Activated naive CD4-positive, alpha-beta T cell treated with anti-CD3 and anti-CD28 coated beads, Interleukin-2, amount 50 U/mL, for 24 hours (primary cell): ENCODE measurements around the gene CDRT15.
"Not testable (repeated sequence)": the region's sequence is repeated elsewhere in the genome, so short reads cannot be mapped to it uniquely, and the experiment has no call there.

ENCODE experiments used
- H3K27ac Mint-ChIP-seq: one replicate; pipeline ENCODE4 v1.8.0; 2021; ENCODE audit warnings: mild to moderate bottlenecking, mixed read lengths
- H3K27me3 Mint-ChIP-seq: one replicate; pipeline ENCODE4 v1.8.0; 2021; ENCODE audit warnings: mixed read lengths
- H3K36me3 Mint-ChIP-seq: one replicate; pipeline ENCODE4 v1.8.0; 2021; ENCODE audit warnings: mixed read lengths
- H3K4me1 Mint-ChIP-seq: one replicate; pipeline ENCODE4 v1.8.0; 2021; ENCODE audit warnings: mixed read lengths
- H3K4me3 Mint-ChIP-seq: one replicate; pipeline ENCODE4 v1.8.0; 2021; ENCODE audit warnings: mild to moderate bottlenecking, mixed read lengths
- H3K9me3 Mint-ChIP-seq: one replicate; pipeline ENCODE4 v1.8.0; 2021; ENCODE audit warnings: mixed read lengths

CDRT15 gene

DNA sequence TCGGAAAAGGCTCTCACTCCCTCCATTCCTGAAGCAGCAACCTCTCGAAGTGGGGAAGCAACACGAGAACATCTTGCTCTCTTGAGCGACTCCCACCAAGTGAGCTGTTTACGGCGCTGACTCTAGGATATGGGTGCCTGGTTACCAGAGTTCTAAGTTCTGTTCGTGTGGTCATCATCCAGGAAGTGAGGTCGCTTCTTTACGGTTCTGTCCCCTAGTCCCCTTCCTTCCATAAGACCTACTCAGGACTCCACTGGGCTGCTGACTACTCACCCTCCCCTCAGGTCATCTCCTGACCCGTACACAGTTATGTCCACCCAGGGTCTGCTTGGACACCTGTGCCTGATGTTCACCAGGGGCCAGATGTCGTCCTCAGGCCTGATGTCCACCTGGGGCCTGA lies at the start of gene CDRT15:
Gene CDRT15 (minus strand): TSS at position 101 of the 400 bp plus-strand sequence. CDS start 29 bp downstream, at position 72.
- not testable (repeated sequence) for H3K4me3 Mint-ChIP-seq, H3K27ac Mint-ChIP-seq, H3K27me3 Mint-ChIP-seq, H3K36me3 Mint-ChIP-seq, H3K4me1 Mint-ChIP-seq, H3K9me3 Mint-ChIP-seq

DNA sequence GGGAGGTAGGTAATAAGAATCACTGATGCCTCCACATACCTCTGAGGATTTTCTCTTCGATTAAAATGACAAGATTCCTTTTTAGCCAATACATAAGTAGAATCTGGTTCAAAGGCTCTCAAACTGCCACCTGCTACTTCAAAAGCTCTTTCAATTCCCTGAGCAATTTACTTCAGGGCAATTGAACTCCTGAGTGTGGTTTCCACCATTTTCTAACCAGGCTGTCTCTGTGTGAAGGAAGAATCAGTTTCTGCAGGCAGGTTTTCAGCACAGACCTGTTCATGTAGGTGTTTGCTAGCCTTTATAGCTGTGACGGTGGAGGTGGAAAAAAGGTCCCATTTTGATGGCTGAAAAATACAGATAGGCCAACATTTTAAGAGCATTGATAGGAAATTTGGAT lies 46.1 kb upstream of the CDRT15 start:
- Mint-ChIP-seq H3K4me1 (no peaks in the 10 kb centered on the region), H3K27me3 (peaks cover 10% of the 10 kb centered on the region), H3K9me3 (no peaks in the 10 kb centered on the region), H3K36me3 (no peaks in the 10 kb centered on the region), H3K4me3 (no peak overlapping the region), H3K27ac (no peak overlapping the region)

DNA sequence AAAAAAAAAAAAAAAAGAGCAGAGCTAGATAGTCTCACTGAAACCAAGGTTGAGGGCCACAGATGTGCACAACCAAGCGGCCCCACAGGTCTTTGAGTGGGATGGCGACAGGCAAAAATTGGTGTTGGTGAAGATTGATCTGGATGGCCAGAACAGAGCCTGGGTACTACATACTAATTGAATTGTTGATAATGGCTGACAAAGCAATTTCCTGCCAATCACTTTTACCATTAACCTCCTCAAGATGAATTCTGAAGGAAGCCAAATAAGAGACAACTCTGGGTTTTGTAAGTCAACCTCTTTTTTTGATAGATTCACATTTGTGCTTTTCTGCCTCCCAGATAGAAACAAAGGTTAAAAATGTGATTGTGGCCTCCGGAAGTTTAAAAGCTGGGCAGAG lies 44.9 kb upstream of the CDRT15 start:
- Mint-ChIP-seq H3K27me3 (peaks cover 10% of the 10 kb centered on the region), H3K27ac (no peak overlapping the region), H3K4me3 (no peak overlapping the region), H3K36me3 (no peaks in the 10 kb centered on the region), H3K4me1 (no peaks in the 10 kb centered on the region), H3K9me3 (no peaks in the 10 kb centered on the region)

DNA sequence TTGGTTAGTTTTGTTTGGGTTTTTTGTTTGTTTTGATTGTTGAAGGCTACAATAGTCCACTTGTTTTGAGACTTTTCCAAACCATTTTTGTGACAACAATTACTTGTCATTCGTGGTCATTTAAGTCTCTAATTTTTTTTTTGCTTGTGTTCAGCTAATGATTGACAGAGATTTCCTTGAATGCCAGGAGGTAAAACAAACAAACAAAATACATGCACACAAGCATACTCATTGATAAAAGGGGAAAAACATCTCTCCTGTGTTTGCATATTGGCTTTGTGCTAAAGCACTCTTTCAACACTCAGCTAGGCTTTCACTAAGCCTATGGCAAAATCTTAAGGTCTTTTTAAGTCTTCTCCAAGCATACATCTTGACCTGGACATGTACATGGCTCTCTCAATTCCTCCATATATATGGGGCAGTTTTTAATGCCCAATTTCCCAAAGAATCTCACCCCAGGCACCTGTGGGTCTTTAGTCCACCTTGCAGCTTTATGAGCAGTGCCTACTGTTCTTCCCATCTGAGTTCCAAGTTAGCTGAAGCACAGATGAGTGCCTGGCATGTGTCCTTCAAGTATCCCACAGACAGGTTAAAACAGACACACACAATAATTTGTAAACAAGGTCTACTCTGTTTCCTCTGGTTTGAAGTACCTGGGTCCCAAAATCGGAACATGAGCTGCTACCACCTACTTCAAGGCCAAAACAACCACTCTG lies 40.0 kb upstream of the CDRT15 start:
- Mint-ChIP-seq H3K4me1 (no peaks in the 10 kb centered on the region), H3K36me3 (no peaks in the 10 kb centered on the region), H3K9me3 (no peaks in the 10 kb centered on the region), H3K4me3 (no peak overlapping the region), H3K27me3 (peaks cover 4% of the 10 kb centered on the region), H3K27ac (no peak overlapping the region)

DNA sequence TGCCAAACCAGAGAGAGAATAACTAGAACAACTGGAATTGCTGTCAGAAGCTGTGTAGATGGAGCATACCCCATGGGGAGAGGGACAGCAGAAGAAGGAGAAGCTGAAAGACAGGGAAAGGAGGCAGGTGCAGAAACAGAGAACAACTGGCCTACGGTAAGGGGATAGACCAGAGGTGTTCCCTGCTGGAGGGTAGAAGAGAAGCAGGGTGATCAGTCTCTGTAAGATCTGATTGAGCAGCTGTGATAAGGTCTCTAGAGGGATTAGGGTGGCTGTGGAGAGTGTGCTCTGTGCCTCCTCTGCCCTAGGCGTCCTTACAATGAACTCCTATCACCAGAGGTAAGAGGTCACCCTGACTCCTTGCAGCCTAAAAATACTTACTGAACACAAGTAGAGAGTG lies 33.8 kb upstream of the CDRT15 start:
- Mint-ChIP-seq H3K4me1 (no peaks in the 10 kb centered on the region), H3K4me3 (no peak overlapping the region), H3K27me3 (no peaks in the 10 kb centered on the region), H3K9me3 (no peaks in the 10 kb centered on the region), H3K36me3 (no peaks in the 10 kb centered on the region), H3K27ac (no peak overlapping the region)

DNA sequence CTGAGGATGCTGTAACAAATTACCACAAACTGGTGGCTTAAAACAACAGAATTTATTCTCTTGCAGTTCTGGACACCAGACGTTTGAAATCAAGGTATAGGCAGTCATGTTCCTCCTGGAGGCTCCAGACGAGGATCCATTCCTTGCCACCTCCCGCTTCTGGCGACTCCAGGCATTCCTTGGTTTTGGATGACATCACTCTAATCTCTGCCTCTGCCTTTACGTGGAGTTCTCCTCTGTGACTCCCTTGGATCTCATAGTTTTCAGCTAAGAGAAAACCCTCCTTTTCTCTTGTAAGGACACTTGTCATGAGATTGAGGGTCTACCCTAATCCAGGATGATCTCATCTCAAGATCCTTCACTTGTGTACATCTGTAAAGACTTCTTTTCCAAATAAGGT lies 32.8 kb upstream of the CDRT15 start:
- Mint-ChIP-seq H3K36me3 (no peaks in the 10 kb centered on the region), H3K27me3 (no peaks in the 10 kb centered on the region), H3K9me3 (no peaks in the 10 kb centered on the region), H3K4me3 (no peak overlapping the region), H3K27ac (no peak overlapping the region), H3K4me1 (no peaks in the 10 kb centered on the region)

DNA sequence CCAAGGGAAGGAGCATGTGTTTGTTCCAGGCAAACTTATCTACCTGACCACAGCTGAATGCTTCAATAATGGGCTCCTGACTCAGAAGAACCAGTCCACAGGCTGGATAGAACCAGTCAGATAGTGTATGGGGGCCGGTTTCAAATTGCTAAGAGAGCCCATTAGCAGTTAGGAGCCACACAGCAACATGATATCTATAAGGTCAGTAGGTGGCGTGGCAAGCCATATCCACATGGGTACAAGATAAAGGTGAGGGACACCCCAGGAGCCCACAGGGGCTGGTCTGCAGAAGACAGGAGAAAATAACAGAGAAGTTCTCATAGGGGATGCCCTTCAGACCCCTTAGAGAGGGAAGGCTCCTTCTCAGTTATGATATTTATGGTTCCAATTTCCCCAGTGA lies 31.6 kb upstream of the CDRT15 start:
- H3K9me3 Mint-ChIP-seq: no peaks in the 10 kb centered on the region
- no peaks in the 10 kb centered on the region for H3K4me1 Mint-ChIP-seq
- H3K36me3 Mint-ChIP-seq: no peaks in the 10 kb centered on the region
- no peaks in the 10 kb centered on the region for H3K27me3 Mint-ChIP-seq
- no peak overlapping the region for H3K27ac Mint-ChIP-seq
- H3K4me3 Mint-ChIP-seq: no peak overlapping the region

DNA sequence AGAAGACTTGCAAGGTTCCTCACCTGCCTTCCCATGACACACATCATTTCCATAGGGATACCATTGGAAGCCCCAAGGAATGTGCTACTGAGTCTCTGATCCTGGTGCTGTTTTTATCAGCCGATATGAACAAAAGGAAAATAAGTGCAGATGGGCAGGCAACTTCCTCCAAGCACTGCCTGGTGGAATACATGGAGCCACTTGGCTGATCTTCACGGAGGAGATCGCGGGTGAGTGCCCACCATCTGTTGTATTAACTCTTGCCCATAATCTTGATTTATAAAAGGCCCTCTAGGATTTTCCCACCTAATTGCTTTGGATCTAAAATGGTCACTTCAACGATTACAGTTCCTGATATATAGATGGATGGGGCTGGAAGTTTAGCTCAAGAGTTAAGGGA lies 24.7 kb upstream of the CDRT15 start:
- Mint-ChIP-seq H3K27ac (no peak overlapping the region), H3K36me3 (no peaks in the 10 kb centered on the region), H3K4me3 (no peak overlapping the region), H3K4me1 (no peaks in the 10 kb centered on the region), H3K9me3 (no peaks in the 10 kb centered on the region), H3K27me3 (no peaks in the 10 kb centered on the region)

DNA sequence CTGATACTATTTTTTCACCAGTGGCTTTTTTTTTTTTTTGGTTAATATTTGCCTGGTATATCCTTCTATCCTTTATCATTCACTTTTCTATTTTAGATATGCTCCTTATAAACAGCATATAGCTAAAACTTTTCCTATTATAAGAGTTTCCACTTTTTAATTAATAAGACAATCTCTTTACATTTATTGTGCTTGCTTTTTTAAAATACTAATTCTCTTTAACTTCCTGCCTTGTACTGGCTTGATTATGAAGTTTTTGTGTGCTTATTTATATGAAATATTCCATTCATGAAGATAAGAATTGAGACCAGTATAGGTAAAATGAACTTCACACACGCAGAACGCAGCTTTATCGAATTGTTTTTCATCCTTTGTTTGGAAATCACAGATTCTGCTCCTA lies 9.0 kb upstream of the CDRT15 start:
- H3K4me3 Mint-ChIP-seq: no peak overlapping the region
- H3K27ac Mint-ChIP-seq: no peak overlapping the region
- no peaks in the 10 kb centered on the region for H3K27me3 Mint-ChIP-seq
- no peaks in the 10 kb centered on the region for H3K4me1 Mint-ChIP-seq
- no peaks in the 10 kb centered on the region for H3K36me3 Mint-ChIP-seq
- H3K9me3 Mint-ChIP-seq: no peaks in the 10 kb centered on the region

DNA sequence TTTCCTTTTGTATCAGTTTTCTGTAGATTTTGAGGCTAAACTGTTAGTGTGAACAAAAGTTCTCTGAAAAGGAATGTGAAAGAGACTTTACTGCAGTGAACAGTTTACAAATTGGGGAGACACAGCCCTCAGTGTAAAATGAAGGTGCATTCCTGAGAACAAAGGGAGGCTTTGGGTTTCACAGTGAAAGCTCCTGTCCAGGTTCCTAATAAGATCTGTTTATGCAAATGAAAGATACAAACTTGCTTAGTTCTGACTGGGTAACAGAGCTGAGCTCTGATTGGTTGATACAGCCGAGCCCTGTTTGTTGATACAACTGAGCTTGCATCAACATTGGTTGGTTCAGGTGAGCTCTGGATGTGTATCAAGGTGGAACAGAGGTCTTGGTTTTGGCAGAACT lies 8.3 kb upstream of the CDRT15 start:
- Mint-ChIP-seq H3K4me3 (no peak overlapping the region), H3K27ac (no peak overlapping the region), H3K4me1 (no peaks in the 10 kb centered on the region), H3K36me3 (no peaks in the 10 kb centered on the region), H3K9me3 (no peaks in the 10 kb centered on the region), H3K27me3 (no peaks in the 10 kb centered on the region)

DNA sequence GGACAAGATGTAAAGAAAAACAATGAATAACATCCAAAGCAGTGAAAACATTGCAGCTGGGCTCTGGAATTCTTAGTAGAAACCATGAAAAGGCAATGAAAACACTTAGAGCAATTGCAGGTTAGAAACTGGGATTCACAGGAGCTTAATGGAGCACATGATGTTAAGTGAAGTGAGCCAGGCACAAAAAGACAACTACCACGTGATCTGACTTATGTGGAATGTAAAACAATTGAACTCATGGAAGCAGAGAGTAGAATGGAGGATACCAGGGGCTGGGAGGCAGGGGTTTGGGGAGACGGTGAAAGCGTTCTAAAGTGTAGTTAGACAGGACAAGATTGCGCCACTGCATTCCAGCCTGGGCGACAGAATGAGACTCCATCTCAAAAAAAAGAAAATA lies 2.6 kb upstream of the CDRT15 start:
- not testable (repeated sequence) for H3K27me3 Mint-ChIP-seq, H3K27ac Mint-ChIP-seq, H3K4me1 Mint-ChIP-seq, H3K9me3 Mint-ChIP-seq, H3K36me3 Mint-ChIP-seq, H3K4me3 Mint-ChIP-seq

DNA sequence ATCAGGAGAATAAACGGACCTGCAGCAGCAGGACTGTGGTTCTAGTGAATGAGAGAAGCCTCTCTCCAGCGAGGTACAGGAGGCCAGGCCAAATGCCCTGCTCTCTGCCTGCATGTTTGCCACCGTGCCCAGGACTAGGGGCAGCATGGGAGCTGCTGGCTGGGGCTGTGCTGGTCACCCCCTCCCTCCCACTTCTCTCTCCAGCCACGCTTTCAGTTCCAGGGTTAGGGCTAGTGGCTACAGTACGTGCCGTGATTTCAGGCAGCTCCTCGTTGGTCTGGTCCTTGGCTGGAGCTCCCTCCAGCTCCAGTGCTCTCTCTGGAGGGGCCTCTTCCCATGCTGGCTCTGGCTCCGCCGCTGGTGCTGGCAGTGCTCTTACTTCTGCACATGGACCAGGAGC lies 630 bp downstream of the CDRT15 start:
- H3K36me3 Mint-ChIP-seq, H3K4me3 Mint-ChIP-seq, H3K9me3 Mint-ChIP-seq, H3K4me1 Mint-ChIP-seq, H3K27ac Mint-ChIP-seq, H3K27me3 Mint-ChIP-seq: not testable (repeated sequence)

DNA sequence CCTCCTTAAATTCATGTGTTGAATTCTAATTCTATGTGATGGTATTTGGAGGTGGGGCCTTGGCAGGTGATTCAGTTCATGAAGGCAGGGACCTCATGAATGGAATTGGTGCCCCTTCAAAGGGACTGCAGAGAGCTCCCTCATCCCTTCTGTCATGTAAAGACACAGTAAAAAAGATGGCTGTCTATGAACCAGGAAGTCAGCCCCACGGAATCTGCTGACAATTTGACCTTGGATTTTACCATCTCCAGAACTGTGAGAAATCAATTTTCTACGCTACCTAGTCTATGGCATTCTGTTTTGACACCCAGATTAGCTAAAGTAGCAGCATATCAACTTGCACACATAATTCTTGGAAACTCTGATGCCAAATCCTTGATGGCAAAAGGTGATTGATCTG lies 1.6 kb downstream of the CDRT15 start:
- H3K4me3 Mint-ChIP-seq, H3K36me3 Mint-ChIP-seq, H3K27me3 Mint-ChIP-seq, H3K9me3 Mint-ChIP-seq, H3K4me1 Mint-ChIP-seq, H3K27ac Mint-ChIP-seq: not testable (repeated sequence)

DNA sequence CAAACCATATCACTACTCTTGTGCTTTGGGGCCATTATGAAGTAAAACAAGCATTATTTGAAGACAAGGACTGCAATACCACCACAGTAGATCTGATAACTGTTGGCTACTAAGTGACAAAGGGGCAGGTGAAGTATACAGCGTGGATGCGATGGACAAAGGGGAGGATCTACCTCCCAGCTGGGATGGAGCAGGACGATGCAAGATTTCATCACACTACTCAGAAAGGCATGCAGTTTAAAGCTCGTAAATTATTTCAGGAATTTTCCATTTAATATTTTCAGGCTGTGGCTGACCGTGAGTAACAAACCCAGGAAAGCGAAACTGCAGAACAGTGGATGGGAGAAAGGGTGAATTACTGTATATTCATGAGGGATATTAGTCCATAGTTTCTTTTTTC lies 5.5 kb downstream of the CDRT15 start:
- H3K36me3 Mint-ChIP-seq, H3K9me3 Mint-ChIP-seq, H3K4me1 Mint-ChIP-seq, H3K27me3 Mint-ChIP-seq, H3K4me3 Mint-ChIP-seq, H3K27ac Mint-ChIP-seq: not testable (repeated sequence)

DNA sequence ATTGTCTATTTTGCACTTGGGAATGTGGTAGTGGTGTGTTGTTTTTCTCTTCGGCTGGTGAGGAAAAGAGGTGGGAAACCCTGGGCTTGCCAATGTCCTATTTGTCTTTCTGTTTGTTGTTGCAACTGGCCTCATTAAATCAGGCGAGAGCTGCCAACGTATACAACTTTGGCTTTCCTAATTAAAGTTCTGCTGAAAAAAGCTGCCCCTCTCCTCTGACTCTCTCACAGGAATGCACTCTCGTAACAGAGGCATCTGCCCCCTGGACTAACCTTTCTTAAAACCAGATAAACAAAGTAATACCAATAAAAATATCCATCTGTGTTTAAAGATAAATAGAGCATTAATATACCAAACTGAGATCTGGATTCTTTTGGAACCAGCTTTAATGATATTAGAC lies 7.8 kb downstream of the CDRT15 start:
- Mint-ChIP-seq H3K27me3 (no peaks in the 10 kb centered on the region), H3K4me1 (no peaks in the 10 kb centered on the region), H3K27ac (no peak overlapping the region), H3K4me3 (no peak overlapping the region), H3K9me3 (no peaks in the 10 kb centered on the region), H3K36me3 (peaks cover 5% of the 10 kb centered on the region)

DNA sequence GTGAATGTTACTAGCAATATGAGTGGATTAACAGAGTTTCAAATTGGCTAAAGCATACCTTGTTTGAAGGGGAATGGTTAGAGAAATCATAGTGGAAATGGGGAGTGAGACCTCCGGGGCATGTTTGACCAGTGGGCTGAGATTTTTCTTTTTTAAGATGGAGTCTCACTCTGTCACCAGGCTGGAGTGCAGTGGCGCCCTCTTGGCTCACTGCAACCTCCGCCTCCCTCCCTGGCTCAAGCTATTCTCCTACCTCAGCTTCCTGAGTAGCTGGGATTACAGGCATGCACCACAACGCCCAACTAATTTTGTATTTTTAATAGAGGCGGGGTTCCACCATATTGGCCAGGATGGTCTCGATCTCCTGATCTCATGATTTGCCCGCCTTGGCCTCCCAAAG lies 9.6 kb downstream of the CDRT15 start:
- Mint-ChIP-seq H3K9me3 (no peaks in the 10 kb centered on the region), H3K36me3 (peaks cover 8% of the 10 kb centered on the region), H3K27ac (no peak overlapping the region), H3K4me1 (no peaks in the 10 kb centered on the region), H3K4me3 (no peak overlapping the region), H3K27me3 (no peaks in the 10 kb centered on the region)

DNA sequence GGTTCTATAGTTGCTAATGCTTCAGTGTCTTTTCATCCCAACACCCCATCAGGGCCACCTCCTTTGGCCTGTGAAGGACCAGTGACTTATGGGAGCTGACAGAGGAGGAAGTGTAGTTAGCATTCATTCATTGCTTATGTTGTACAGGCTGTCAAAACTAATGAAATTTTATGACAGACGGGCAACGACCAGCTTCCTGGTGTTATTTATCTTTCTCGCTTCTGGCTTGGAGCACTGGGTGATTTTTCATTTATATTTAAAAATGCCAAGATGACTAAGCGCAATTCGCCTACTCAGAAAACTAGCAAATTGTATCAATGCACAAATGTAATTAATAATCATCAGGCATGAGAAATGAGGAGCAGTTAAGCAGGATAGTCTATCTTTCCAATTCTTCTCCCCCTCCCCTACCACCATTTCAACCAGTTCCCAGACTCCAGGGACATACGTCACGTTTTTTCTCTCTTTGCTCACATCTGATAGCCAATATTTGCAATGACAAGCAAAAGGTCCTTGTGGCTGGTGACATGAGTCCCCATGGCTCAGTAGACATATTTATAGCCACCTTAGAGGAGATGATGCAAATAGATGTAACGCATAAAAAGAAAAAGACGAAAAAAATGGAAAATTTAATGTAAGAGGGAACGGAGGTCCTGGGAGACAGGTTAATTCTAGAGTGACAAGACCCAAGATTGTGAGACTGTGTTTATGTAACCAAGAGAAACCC lies 11.2 kb downstream of the CDRT15 start:
- no peak overlapping the region for H3K27ac Mint-ChIP-seq
- no peak overlapping the region for H3K4me3 Mint-ChIP-seq
- H3K27me3 Mint-ChIP-seq: no peaks in the 10 kb centered on the region
- H3K36me3 Mint-ChIP-seq: peaks cover 6% of the 10 kb centered on the region
- H3K4me1 Mint-ChIP-seq: no peaks in the 10 kb centered on the region
- H3K9me3 Mint-ChIP-seq: no peaks in the 10 kb centered on the region
